Activated CD4-positive, alpha-beta T cell treated with anti-CD3 and anti-CD28 coated beads for 4 hours (primary cell): ENCODE data around the gene TKFC.
"Not testable (repeated sequence)": the region's sequence is repeated elsewhere in the genome, so short reads cannot be mapped to it uniquely, and the experiment has no call there.

ENCODE experiments used
- DNase-seq, 2 donors: peaks; one replicate each; pipeline ENCODE4 v3.0.0-alpha.2; 2020

TKFC gene

DNA sequence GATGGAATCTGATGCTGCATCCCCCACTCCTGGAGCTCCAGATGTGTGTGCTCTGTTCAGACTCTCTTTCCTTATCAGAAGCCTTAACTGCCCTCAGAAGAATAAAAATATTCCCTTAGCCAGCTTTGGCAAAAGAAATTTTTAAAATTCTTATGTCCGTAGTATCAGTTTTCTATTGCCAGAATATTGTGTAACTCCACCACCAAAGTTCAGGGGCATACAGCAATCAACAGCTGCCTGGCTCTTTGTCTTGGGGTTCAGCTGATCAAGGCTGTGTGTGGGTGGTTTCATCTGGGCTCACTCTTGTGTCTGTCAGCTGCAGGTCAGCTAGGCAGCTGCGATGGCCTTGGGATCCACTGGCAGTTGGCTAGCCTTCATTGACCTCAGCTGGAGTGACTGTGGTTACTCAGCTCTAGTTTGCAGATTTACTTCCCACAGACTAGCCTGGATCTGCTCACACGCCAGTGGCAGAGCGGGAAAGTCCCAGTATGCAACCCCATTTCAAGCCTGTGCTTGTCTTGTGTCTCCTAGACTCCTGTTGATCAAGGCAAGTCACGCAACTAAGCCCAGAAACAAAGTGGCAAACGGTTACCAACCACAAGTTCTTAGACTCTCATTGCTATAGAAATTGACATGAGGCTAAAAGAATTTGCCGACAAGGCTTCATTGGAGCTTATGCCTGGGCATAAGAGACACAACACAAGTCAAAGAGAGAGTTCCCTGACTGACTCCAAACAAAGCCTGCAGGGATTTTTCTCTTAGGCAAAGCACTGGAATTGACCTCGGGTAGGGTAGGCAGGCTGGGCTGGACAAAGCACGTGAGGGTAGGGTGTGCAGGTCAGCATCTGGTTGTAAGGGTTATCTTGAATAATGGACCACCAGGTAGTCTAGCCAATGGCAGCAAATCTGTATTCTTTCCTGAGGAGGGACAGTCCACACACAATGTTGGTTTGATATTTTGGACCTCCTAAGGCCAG, 36.6 kb downstream of the TKFC start:
- DNase-seq, result no peak

DNA sequence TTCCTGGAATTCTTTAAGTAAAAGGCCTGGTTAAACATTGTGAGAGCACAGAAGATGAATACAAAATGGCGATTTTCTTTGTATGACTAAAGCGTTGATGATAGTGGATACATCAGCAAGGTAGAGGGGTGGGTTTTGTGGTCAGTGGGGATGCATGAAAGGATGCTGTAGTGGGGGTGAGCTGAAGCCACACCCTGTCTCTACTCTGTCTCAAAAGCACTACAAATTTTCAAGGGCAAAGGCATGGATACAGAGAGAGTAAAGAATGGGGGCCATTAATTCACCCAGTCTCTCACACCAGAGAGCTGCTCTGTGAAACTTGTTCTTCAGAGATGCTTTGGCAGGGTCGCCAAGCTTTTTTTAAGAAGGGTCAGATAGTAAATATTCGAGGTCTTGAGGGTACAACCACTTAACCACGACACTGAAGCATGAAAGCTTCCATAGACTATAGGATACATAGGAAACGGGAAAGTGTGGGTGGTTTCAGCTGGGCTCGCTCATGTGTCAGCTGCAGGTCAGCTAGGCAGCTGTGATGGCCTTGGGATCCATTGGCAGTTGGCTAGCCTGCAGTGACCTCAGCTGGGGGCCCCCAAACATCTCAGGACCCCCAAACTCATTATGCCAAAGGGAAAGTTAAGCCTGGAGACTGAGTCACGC, 37.4 kb downstream of the TKFC start:
- DNase-seq, result no peak

DNA sequence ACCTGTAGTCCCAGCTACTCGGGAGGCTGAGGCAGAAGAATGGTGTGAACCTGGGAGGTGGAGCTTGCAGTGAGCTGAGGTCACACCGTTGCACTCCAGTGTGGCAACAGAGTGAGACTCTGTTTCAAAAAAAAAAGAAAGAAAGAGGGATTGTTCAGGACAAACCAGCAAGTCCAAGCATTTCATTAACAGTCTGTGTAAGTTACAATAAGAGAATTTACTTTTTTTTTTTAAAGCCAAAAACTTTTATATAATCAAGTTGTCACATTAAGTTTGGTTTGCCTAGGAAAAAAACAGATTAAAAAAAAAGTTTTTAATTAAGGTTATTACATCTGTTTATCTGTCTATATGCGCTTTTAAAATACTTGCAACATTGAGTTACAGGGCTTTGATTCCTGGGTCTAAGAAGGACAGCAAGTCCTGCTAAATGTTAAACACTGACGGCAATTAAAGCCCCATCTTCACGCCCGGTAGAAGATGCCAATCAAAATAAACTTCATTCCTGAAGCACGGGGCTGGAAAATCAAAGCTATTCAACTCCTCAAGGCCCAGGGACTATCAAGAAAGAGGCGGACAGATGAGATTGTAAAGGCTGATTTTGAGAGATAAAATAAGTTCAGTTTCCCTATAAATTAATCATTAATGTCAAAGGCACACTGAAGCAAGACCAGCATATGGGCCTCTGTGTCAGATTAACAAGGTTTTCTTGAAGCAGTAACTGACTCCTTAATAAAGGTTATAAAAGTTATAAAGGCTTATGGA, 39.8 kb downstream of the TKFC start:
- DNase-seq, result no peak

DNA sequence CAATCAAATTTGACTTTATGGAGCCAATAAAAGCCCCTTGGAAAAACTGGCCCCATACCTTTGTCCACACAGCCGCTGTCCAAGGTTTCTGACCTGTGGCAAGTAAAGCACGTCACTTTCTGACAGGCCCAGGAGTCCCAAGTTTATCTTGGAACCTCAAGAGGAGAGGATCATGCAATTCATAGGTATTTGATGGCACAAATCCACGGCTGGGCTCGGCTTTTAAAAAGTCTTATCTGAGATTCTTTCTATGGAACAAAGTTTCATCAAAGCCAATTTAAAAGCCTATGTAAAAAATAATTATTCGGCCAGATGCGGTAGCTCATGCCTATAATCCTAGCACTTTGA, 42.7 kb downstream of the TKFC start:
- no peak for DNase-seq

DNA sequence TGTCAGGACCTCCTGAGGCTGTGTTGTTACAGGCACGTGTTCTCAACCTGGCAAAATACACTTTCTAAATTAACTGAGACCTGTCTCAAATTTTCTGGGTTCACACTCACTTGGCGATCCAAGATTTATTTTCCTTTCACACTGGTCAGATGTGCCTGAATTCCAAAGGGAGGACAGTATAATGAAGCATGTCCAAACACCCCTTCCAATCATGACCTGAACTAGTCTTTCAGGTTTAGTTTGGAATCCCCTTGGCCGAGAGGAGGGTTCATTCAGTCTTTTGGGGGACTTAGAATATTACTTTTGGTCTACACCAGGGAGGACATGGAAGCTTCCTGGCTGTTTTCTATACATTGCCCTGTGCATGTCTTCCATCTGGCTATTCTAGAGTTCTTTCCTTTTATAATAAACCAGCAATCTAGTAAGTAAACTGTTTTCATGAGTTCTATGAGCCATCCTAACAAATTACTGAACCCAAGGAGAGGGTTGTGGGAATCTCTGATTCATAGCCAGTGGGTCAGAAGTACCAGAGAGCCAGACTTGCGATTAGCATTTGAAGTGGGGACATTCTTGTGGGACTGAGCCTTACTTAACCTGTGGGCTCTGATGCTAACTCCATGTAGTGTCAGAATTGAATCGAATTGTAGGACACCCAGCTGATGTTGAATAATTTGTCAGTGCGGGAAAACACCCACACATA, 44.6 kb downstream of the TKFC start:
- no peak for DNase-seq

DNA sequence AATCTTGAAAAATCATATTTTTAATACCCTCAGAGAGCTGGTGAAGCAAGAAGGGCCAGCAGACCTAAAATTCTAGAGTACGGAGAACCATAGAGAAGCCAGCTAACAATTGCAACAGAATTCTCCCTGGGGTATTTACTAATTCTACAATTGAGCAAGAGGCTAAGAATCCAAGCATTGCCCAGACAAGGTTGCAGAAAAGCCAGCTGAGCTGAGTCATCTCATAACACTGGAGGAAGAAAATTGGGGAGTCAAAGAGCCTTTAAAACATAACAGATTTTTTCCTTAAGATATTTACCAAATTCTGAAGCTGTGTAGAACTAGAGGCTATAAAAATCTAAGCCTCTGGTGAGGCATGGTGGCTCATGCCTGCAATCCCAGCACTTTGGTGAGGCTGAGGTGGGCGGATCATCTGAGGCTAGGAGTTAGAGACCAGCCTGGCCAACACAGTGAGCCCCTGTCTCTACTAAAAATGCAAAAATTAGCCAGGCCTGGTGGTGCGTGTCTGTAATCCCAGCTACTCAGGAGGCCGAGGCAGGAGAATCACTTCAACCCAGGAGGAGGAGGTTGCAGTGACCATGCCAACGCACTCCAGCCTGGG, 45.8 kb downstream of the TKFC start:
- no peak for DNase-seq

DNA sequence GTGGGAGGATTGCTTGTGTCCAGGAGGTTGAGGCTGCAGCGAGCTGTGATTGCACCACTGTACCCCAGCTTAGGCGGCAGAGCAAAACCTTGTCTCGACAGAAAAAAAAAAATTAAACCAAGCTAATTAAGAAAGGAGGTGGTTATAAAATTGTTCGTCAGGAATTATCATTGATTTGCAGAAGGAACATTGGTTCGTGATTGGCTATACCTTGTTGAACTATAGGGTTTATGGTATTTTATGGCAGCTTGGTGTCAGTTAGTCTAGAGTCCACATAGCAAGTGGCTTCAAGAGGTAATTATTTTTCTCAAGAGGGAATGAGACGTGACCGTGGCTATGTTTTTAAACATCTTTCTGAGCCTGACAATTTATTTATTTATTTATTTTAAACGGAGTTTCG, 47.9 kb downstream of the TKFC start:
- no peak for DNase-seq

DNA sequence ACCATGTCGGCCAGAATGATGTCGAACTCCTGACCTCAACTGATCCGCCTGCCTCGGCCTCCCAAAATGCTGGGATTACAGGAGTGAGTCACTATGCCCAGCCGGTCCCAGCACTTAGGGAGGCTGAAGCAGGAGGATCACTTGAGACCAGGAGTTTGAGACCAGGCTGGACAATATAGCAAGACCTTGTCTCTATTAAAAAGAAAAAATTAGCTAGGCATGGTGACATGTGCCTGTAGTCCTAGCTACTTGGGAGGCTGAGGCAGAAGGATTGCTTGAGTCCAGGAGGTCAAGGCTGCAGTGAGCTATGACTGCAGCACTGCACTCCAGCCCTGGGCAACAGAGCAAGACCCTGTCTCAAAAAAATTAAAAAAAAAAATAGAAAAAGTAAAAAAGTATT, 50.8 kb downstream of the TKFC start:
- not testable (repeated sequence) for DNase-seq

DNA sequence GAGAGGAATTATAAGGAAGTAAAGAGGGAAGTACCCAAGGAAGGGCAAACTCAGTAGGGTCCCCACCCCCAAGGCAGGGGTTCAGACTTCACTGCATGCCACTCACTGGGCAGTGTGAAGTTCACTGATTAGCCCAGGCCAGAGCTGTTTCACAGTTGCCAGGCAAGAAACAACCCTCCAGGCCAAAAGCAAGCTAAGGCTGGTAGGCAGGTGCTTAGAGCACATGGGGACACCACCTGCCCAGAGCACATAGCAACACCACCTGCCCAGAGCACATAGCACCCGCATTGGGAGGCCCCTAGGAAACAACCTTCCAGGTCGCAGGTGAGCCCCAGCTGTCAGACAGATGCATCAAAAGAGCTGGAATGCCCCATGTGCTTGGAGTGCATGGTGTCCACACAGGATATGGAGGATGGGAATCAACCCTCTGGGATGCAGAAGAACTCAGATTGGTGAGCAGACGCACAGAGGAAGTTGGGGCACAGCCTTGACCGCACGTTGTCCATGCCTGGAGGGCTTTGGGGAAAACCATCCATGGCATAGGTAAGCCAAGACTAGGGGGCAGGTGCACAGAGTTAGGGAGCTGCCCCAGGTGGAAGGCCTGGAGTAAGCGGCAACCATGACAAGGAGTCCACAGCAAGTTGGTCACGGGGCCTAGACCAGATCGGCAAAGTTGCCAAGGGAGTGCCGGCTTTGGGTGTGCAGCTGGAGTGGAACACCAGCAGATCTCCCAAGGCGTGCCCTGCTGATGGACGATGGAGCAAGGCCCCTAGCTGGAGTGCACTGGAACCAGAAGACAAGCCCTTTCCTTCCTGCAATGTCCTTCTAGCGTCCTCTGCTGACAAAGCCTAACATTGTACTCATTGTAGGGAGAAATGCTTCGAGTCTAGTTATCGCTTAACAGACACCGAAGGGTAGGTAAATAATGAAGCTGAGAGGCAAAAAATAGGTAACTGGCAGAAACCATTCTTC, 51.5 kb downstream of the TKFC start:
- DNase-seq, result no peak

DNA sequence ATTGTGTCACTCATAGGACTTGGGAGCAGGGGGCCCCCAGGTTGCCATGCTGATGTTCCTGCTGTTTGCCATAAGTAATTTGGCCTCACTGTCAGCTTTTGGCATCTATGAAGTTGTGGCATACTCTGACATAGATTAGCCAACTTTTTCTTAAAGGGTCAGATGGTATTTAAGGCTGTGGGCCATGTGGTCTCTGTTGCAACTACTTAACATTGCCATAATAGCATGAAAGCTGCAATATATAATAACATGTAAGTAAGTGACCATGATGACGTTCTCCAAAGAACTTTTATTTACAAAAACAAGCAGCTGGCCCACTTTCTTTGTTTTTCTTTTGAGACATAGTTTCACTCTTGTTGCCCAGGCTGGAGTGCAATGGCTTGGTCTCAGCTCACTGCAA, 57.1 kb downstream of the TKFC start:
- DNase-seq, result no peak

DNA sequence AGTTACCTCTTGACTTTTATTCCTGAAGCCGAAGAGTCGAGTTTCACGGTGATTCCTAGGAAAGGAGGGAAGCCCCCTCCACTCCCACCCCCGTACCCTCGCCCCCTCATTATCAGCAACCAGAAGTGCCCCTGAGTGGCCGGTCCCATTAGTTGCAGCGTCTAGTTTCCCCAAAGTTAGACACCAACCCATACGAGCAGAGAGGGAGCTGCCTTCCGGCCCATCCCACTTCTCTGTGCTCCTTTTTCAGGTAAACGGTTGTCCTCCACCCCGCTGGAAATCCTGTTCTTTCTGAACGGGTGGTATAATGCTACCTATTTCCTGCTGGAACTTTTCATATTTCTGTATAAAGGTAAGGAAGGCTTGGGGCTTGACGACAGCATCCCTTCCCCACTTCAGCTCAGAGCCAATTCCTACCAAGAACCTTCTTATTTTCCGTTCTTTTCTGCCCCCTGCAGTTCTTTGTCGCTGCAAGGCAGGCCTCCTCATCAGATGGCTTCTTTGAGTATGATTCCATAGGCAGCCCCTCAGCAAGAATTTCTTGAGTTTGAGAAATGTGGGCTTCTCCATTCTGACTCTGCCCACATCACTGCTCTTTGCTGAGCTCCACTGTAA, 60.1 kb downstream of the TKFC start:
- peak; percentile 9 to 16 for DNase-seq
